ENCODE data around the gene CCDC63. TPM values are rescaled to one million over a fixed set of nuclear protein-coding genes. Genes with fewer than 3 reads are reported as not detected.

Gene CCDC63
- total and polyA plus RNA-seq, 9 of the 15 experiments (the other 6 are each of a cell fraction or from before 2014, with no cell fraction given): not detected

GRCh38 chr12:110850762-110851161 lies 4.0 kb downstream of the CCDC63 start (continued):
- TF ChIP-seq ZNF785 (CRISPR knock-in tag; IDR thresholded peaks at IDR 0.05) (no peak), ZNF551 (CRISPR knock-in tag; IDR thresholded peaks at IDR 0.05) (no peak), ZBTB1 (CRISPR knock-in tag; IDR thresholded peaks at IDR 0.05; ENCODE audit: borderline replicate concordance, low read depth) (no peak), NEUROD1 (IDR thresholded peaks at IDR 0.05; ENCODE audit: borderline replicate concordance, low read depth, low read length, partially characterized antibody) (no peak)

GRCh38 chr12:110853836-110854235 lies 7.0 kb downstream of the CCDC63 start:
- H3K36me3 ChIP-seq (ENCODE audit: control insufficient read depth, insufficient read depth, low read length): no peaks in the 10 kb centered on the region
- H3K4me3 ChIP-seq: no peak overlapping the region
- ChIA-PET POLR2A (no interaction called here), CTCF (ENCODE audit: low intra/inter-chr PET ratio) (interaction anchor here (0.6 kb wide), 2 partner anchors 427 to 525 kb away, joined by 3 to 5 read pairs; no protein-coding TSS in a partner anchor)
- 32% methylated on average over 4 of the region's 4 CpGs for WGBS (ENCODE audit: insufficient coverage, low coverage, missing lambda C conversion rate)
- in situ Hi-C loops (cut with MboI) (no loop called here), intact Hi-C loops (cut with micrococcal nuclease) (no loop called here)
- no peaks in the 10 kb centered on the region for H3K9me1 ChIP-seq (ENCODE audit: control insufficient read depth, insufficient read depth, low read length)
- FAIRE-seq (no peak), ATAC-seq (no peak), DNase-seq (ENCODE audit: extremely low read depth in 1 of 4, low spot score in 3 of 4) (peak in 1 of 4 experiments; percentile 22)
- H3K79me2 ChIP-seq (ENCODE audit: control insufficient read depth, insufficient read depth, low read length): no peaks in the 10 kb centered on the region
- H3K9me3 ChIP-seq (replicated peaks; ENCODE audit: control insufficient read depth, insufficient read depth, low read depth, low read length): no peaks in the 10 kb centered on the region
- no peak for TF ChIP-seq NR0B1 (IDR thresholded peaks at IDR 0.05; ENCODE audit: partially characterized antibody)
- BruUV-seq (replicated peaks): no TSS peak
- H3K27ac ChIP-seq (ENCODE audit: extremely low read depth, low read depth, low read length): no peak overlapping the region
- H4K20me1 ChIP-seq (replicated peaks; ENCODE audit: control insufficient read depth, insufficient read depth, low read length): no peaks in the 10 kb centered on the region
- H3K27me3 ChIP-seq (ENCODE audit: control insufficient read depth in 2 of 2, insufficient read depth in 2 of 2, low read length in 2 of 2): peaks cover 10 to 41% of the 10 kb centered on the region in 2 experiments; a peak in 4 of 5 replicates
- H3K4me2 ChIP-seq (ENCODE audit: insufficient read depth, low read length): no peak overlapping the region
- no peak overlapping the region for H3K9ac ChIP-seq (ENCODE audit: insufficient read depth in 1 of 2, low read depth in 2 of 2, low read length in 2 of 2)
- peak overlapping the region; percentile 46; the same call in 1 of the 2 replicates for H2AFZ ChIP-seq (ENCODE audit: low read depth, low read length)
- H3K4me1 ChIP-seq (replicated peaks in 1 of 2; ENCODE audit: control insufficient read depth in 2 of 2, insufficient read depth in 2 of 2, low read length in 2 of 2): no peaks in the 10 kb centered on the region; a peak in 1 of 5 replicates

All from K562 (cell line).